GM21447 (cell line): ENCODE results near the gene MAU2.
"Not testable (repeated sequence)": the region's sequence is repeated elsewhere in the genome, so short reads cannot be mapped to it uniquely, and the experiment has no call there.

Source experiments
- ATAC-seq: cut with Tn5 transposase; IDR thresholded peaks from one replicate; pipeline ENCODE4 v1.9.1; 2021; ENCODE audit not compliant: unreplicated experiment

The MAU2 gene

DNA sequence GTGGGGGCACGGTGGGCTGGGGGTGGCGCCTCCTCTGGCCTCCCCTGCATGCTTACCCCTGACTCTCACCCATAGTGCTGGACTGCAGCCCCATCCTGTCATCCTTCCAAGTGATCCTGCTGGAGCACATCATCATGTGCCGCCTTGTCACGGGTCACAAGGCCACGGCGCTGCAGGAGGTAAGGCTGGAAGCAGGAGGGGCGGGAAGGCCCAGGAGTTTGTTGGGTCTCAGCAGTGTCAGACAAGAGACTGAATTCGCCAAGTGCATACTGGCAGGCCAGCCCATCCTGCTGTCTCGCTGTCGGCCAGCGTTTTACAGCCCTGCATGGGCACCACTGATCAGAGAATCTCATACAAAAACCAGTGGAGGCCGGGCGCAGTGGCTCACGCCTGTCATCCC, 23.1 kb downstream of the MAU2 start:
- no peak for ATAC-seq

DNA sequence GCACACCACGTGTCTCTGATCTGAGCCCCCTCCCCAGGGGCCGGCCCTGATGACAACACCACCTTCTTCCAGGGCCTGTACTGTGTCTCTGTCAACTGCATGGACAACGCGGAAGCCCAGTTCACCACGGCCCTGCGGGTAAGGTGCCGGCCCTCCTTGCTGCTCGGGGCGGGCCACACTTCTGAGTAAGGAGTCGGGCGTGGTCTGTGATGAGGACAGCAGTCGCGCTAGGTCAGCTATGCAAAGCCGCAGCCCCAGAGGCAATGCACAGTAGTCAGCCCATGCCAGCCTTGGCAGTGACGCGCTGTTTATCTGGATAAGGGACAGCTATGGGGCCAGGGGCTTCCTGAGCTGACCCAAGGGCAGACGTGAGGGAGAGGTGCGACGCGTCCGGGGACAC, 24.6 kb downstream of the MAU2 start:
- no peak for ATAC-seq

DNA sequence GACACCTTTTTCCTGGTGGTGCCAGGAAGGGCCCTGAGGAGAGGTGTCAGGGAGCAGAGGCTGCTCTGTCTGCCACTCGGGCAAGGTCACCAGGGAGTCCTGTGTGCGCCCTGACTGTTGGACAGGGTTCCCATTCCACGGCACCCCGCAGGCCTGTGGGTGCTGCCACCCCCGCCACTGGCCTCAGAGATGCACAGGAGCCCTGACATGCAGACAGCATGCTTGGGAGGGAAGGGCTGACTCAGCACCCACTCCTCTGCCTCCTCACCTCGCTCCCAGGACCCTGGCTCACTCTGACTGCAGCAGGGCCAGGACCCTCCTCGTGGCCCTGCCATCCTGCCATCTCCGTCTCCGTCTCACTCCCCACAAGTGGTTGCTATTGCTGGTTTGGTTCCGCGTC, 25.3 kb downstream of the MAU2 start:
- no peak for ATAC-seq

DNA sequence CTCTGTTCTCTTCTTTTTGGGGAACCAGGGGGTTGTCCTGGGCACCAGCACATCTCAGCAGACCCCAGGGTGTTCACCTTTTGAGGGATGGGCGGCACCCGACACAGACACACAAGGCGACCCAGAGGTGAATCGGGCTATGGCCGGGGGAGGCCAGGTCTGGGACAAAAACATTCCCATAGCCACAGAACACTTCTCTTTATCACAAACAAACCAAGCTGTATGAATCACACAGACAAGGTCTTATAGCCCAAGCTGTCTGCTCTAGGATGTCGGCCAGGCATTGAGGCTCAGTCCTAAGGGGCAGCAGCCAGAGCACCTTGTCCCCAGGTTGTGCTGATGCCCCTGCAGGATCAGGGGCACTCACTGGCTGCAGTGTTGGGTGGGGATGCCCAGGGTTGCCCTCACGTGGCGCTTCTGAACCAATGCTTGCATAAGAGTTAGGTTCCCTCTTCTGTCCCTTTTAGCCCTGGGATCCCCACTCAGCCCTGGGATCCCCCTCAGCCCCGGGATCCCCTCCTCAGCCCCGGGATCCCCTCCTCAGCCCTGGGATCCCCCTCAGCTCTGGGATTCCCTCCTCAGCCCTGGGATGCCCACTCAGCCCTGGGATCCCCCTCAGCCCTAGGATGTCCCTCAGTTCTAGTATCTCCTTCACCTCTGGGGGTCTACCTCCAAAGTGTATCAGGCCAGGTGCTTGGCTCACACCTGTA, 26.9 kb downstream of the MAU2 start:
- ATAC-seq = no peak

DNA sequence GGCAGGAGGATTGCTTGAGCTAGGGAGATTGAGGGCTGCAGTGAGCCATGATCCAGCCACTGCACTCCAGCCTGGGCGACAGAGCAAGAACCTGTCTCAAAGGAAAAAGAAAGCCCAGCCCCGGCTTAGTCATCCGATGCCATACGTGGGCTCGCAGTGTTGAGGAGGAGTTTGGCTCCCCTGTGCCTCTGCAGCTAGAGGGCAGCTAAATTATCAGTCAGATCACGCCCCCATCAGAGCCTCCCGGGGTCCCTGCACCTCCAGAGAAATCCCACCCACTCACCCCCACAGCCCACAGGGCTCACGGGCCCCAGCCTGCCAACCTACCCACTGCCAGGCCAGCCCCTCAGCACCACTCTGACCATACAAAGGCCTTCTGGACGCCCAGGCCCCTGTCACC, 27.6 kb downstream of the MAU2 start:
- no peak for ATAC-seq

DNA sequence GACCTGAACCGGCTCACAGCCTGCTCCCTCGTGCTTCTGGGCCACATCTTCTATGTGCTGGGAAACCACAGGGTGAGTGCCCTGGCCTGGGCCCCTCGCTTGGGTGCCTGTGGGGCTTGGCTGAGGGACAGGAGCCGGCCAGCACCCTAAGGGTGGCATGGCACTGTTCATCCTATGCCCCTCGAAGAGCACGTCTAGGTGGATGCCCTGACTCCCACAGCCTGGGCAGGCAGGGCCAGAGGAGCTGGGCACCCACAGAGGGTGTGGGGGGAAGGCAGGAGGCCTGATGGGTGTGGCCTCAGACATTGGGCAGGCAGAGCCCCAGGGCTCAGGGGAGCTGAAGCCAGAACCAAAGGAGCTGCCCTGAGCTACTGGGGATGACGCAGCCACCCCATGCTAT, 28.7 kb downstream of the MAU2 start:
- ATAC-seq = no peak

DNA sequence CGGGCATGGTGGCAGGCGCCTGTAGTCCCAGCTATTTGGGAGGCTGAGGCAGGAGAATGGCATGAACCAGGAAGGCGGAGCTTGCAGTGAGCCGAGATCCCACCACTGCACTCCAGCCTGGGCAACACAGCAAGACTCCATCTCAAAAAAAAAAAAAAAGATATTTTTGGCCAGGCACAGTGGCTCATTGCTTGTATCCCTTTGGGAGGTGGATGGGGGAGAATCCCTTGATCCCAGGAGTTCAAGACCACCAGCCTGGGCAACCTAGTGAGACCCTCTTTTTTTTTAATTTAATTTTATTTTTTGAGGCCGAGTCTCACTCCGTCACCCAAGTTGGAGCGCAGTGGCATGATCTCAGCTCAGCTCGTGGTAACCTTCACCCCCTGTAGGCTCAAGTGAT, 30.1 kb downstream of the MAU2 start:
- not testable (repeated sequence) for ATAC-seq

DNA sequence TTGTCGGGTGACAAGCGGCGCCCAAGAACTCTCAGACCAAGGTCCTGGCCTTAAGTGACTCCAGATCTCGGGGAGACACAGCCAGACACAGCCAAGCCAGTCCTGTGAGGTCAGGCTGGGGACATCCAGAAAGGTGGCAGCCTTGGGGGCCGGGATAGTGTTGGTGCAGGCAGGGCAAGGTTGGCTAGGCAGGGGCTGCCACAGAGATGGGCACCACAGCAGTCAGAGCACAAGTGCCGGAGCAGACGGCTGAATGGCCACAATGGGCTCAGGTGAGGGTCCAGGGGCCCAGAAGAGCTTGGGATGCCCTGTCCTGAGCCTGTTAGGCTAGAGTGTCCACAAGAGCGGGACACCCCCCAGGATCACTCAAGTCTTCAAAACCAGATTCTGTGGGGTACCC, 32.2 kb downstream of the MAU2 start:
- no peak for ATAC-seq

DNA sequence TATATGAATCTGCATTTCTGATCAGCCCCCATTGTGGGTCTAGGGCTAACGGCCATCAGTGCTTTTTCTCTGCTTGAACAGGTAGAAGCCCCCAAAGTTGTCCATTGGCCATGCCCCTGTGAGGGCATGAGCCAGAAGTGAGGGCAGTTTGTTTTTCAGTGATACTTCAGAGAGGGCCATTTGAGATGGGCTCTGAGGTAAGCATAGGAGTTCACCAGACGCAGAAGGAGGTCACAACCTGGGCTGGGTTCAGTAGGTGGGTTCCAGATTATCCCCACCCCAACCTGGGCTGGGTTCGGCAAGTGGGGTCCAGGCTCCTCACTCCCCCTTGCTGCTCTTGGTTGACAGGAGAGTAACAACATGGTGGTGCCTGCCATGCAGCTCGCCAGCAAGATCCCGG, 33.4 kb downstream of the MAU2 start:
- ATAC-seq = no peak

DNA sequence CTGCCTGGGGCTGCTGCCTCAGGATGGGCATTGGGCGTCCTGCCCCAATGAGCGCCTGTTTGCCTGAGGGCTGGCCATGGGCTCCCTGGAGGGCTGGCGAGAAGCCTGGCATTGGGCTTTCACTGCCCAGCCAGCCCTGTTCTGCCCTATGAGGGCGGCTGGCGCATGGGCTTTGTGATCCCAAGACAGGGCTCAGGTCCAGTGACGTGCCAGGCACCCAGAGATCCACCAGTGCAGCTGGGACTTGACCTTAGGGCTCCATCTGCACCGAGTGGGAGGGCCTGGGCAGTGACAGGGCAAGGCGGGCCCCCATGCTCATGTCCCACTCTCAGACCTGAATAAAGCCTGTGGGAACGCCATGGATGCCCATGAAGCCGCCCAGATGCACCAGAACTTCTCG, 34.3 kb downstream of the MAU2 start:
- no peak for ATAC-seq

DNA sequence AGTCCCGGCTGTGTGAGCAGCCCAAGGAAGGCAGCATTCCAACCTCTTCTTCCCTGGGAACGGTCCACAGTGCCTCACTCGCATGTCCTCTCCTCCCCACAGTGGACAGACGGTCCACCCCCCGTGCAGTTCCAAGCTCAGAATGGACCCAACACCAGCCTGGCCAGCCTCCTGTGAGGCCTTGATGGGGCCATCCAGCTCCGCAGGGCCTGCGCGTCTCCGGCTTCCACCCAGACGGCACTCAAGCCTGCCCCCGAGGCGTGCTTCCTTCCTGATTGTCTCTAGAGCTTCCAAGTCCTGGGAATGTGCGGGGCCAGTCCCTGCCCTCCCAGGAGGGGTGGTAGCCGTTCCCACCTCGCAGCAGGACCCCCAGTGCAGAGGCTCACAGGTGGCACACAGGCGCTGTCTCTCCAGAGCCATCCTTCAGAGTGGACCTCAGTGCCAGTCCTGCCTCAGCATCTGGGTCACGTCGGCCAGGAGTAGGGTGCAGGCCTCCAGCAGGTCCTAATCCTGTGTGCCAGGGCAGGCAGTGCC, 35.0 kb downstream of the MAU2 start:
- no peak for ATAC-seq

DNA sequence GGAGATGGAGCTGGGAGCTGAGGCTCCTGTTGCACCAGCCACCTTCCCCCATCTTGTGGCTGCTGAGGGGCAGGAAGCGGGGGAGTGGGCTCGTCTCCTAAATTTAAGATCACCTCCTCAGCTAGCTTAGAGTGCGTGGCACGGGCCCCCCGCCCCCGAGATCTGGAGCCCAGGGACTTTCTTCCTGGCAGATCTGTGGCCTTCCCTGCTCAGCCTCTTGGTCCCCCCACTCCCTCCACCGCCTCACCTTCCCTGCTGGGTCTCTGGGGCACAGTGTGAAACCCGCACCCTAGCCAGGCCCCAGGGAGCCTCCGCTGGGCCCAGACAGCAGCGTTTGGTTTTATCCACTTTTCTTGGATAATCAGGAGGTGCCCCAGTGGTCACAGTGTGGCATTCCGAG, 35.9 kb downstream of the MAU2 start:
- ATAC-seq = no peak

DNA sequence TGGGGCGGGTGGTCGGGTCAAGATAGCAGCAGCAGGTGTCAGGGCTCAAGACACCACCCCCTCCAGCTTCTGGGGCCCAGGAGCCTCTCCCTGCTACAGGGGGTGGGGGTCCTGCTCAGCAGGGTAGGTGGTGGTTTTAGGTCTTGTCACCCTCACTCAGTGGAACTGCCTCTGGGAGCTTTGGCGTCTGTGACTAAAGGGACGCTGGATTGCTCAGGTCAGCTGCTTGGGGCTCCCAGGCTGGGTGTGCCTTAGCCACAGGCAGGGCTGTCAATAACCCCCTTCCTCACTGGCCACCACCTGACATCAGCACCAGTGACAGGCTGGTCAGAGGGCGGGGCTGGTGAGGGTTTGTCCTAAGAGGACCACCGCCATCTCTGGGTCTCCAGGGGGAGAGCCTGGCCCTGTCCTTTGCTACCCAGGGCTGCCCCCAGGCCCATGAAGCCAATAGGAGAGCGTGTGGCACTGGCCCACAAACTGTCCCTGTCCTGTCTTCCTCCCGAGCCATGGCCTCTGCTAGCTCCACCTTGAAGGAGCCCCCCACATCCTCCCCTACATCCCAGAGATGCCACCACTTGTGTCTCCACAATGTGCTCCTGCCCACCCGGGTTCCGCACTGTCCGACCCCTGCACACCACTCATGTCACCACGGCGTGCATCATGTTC, 36.4 kb downstream of the MAU2 start:
- ATAC-seq = no peak

DNA sequence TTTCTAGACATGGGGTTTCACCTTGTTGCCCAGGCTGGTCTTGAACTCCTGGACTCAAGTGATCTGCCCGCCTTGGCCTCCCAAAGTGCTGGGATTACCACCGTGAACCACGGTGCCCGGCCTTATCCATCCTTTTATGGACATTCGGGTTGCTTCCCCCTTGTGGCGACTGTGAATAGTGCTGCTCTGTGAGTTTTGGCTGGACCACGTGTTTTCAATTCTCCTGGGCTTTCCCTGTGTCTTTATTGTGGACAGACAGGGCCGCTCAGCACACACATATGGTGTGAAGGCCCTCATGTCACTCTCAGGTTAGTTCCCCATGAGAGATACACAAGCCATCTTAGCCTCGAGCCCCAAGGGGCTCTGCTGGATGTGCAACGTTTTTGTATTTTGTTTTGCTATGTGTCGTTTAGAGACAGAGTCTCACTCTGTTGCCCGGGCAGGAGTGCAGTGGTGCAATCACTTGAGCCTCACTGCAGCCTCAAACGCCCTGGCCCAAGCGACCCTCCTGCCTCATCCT, 40.5 kb downstream of the MAU2 start:
- peak; percentile 52 for ATAC-seq

DNA sequence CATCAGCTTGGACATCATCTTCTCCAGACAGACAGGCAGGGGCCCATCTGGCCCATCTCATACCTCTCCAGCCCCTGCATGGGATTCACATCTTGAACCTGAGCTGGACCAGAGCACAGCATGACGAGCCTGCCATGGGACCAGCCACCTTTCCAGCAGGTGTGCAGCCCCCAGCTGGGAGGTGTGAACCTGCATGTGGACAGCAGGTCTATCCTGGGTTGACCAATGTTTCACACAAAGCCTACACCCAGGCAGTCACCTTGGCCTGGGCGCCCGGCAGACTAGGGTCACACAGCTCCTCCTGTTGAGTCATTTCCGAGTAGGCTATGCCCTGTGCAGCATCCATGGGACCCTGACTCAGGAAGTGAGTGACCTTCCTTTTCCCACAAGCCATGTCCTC, 41.4 kb downstream of the MAU2 start:
- no peak for ATAC-seq

DNA sequence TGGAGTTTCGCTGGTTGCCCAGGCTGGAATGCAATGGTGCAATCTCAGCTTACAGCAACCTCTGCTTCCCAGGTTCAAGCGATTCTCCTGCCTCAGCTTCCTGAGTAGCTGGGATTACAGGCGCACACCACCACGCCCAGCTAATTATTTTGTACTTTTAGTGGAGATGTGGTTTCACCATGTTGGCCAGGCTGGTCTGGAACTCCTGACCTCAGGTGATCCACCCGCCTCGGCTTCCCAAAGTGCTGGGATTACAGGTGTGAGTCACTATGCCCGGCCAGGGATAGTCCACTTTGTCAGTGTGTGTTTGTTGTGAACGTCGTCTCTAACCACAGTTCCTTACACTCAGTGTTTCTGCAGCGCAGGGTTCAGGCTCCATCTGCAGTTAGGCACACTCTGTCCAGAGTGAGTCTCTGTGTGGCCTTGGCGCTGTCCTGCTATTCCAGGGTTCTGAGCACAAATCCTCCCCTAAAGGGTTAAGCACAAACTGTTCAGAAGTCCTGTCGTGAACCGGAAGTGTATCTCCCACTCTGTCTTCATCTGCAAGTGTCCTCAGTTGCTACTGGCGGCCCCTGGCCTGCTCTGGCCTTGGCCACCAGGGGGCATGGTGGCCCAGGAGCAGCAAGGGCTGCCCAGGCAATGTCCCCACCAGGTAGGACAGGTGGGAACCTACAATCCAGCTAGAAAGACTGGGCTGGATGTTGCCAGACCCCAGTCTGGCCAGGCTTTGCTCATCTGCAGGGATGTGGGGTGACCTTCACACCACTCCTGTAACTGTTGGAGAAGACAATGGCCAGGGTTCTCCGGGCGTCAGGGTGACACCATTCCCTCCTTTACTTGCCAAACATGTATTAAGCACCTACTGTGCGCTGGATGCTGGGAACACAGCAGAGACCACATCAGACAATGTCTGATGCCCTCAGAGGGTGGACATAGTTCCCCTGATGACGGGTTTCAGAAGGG, 46.1 kb downstream of the MAU2 start:
- no peak for ATAC-seq

DNA sequence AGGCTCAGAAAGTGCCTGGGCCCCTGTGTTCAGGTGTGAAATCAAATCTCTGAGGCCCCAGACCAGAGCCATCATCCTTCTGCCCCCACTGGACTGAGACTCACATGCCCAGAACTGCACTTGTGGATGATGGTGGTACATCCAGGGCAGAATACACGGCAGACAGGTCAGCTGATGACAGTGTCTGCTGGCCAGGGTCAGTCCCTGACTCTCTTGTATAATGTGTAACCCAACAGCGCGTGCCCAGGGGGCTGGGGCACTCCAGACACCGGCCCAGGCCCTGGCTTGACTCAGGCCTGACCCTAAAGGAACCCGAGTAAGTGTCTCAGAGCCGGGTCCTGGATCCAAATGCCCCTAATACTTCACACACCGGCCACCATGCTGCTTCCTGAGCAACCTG, 47.5 kb downstream of the MAU2 start:
- no peak for ATAC-seq

DNA sequence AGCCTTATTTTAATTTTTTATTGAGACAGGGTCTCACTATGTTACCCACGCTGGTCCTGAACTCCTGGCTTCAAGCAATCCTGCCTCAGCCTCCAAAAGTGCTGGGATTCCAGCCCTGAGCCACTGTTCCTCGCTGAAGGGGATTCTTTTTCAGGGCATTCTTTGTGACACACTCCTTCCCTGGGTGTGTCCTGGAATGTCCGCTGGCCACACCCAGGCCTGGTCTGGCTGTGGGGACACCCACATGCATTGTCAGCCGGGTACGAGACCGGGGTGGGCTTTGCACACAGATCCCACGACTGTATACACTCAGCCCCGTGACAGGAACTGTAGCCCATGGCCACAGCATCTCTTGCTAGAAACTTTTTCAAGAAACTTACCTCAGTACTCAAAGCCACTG, 50.4 kb downstream of the MAU2 start:
- no peak for ATAC-seq

DNA sequence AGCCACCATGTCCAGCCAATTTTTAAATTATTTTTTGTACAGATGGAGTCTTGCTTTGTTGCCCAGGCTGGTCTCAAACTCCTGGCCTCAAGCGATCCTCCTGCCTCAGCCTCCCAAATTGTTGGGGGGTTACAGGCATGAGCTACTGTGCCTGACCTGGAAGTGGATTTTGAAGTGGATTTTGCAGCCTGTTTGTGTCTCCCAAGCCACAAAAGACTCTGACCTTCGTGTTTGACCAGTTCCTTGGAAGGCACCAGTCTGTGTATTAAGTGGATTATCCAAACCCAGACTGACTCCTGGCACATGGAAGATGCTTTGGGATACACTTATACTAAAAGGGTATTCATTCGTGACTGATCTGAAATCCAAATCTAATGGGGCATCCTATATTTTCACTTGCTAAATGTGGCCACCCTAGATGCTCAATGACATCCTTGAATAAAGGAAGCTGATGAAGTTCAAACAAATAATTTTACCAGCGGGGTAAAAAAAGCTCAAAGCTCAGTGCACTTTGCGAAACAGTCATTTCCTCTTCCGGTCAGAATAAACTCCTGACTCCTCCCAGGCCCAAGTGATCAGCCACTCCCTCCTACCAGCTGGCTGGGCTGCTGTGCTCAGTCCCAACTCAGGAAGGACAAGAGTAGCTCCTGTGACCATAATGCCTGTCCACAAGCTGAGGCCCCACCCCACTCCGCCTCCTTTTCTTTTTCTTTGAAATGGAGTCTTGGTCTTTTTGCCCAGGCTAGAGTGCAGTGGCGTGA, 52.2 kb downstream of the MAU2 start:
- ATAC-seq = peak; percentile 95

DNA sequence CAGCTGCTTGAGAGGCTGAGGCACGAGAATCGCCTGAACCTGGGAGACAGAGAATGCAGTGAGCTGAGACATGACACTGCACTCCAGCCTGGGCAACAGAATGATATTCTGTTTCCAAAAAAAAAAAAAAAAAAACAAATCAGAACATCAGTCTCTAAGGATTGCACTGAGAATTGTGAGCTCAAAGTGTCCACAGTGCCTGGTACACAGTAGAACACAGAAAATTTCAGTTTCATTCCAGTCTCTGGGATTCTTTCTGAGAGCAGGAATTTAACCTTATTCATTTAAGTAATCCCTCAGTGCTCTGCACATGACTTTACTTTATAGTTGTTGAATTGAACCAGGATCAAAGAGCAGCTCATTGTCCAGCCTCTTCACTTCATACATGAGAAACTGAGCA, 58.9 kb downstream of the MAU2 start:
- no peak for ATAC-seq

DNA sequence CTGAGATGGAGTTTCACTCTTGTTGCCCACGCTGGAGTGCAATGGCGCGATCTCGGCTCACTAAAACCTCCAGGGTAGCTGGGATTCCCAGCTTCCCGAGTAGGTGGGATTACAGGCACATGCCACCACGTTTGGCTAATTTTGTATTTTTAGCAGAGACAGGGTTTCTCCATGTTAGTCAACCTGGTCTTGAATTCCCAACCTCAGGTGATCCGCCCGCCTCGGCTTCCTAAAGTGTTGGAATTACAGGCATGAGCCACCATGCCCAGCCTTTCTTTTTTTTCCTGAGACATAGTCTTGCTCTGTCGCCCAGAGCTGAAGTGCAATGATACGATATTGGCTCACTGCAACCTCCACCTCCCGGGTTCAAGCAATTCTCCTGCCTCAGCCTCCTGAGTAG, 59.7 kb downstream of the MAU2 start:
- not testable (repeated sequence) for ATAC-seq
